Activated CD4-positive, alpha-beta T cell treated with anti-CD3 and anti-CD28 coated beads, Interleukin-2, amount 10 ng/mL, durations not matched to agents 7 days and 5 days (primary cell): ENCODE measurements around the gene HELZ2. TPM values are rescaled to one million over a fixed set of nuclear protein-coding genes. Genes with fewer than 3 reads are reported as not detected.
"Not testable (repeated sequence)": the region's sequence is repeated elsewhere in the genome, so short reads cannot be mapped to it uniquely, and the experiment has no call there.

ENCODE experiments used
- CTCF ChIA-PET: fragments of 350-600 bp; sonication (Branson Sonifier 250); formaldehyde crosslinking; loops from one replicate; lab custom pipeline; 2021; ENCODE audit warnings: antibody characterized with exemption; lab: Charles Lee
- POLR2A ChIA-PET: fragments of 350-600 bp; sonication (Branson Sonifier 250); formaldehyde crosslinking; loops from one replicate; lab custom pipeline; 2021; ENCODE audit warnings: antibody characterized with exemption; lab: Charles Lee
- DNase-seq: peaks from one replicate; pipeline ENCODE4 v3.0.0-alpha.2; 2020
- H3K27ac Mint-ChIP-seq: one replicate; pipeline ENCODE4 v1.8.0; 2021; ENCODE audit warnings: mild to moderate bottlenecking, moderate library complexity, mixed read lengths
- H3K27me3 Mint-ChIP-seq: one replicate; pipeline ENCODE4 v1.8.0; 2021; ENCODE audit warnings: mixed read lengths
- H3K36me3 Mint-ChIP-seq: one replicate; pipeline ENCODE4 v1.8.0; 2021; ENCODE audit warnings: low read depth, mixed read lengths
- H3K4me1 Mint-ChIP-seq: one replicate; pipeline ENCODE4 v1.8.0; 2021; ENCODE audit warnings: mixed read lengths
- H3K4me3 Mint-ChIP-seq: one replicate; pipeline ENCODE4 v1.8.0; 2021; ENCODE audit warnings: mild to moderate bottlenecking, moderate library complexity, mixed read lengths
- H3K9me3 Mint-ChIP-seq: one replicate; pipeline ENCODE4 v1.8.0; 2021; ENCODE audit warnings: mixed read lengths
- total RNA-seq, 2 experiments: library from RNA; stranded (reverse); gene quantifications; one replicate each; pipeline ENCODE4 v1.2.3, GENCODE V29; 2021

The HELZ2 gene
- total RNA-seq, 2 experiments from 2014 or later: 95.5 to 107 TPM

- peaks cover 38% of the 10 kb centered on the region for H3K36me3 Mint-ChIP-seq
- no peak for DNase-seq
- no peak overlapping the region for H3K4me3 Mint-ChIP-seq
- H3K4me1 Mint-ChIP-seq: peaks cover 17% of the 10 kb centered on the region
- POLR2A ChIA-PET: no interaction called here
- peaks cover 2% of the 10 kb centered on the region for H3K9me3 Mint-ChIP-seq
- no peak overlapping the region for H3K27ac Mint-ChIP-seq
- no peaks in the 10 kb centered on the region for H3K27me3 Mint-ChIP-seq
- CTCF ChIA-PET: interaction anchor here (1.1 to 1.6 kb wide), 2 partner anchors 12 to 26 kb away, joined by 4 to 5 read pairs; no protein-coding TSS in a partner anchor
Observed at GRCh38 chr20:63563225-63563935, 10.7 kb downstream of the HELZ2 start.

GRCh38 chr20:63562461-63563224 lies 11.4 kb downstream of the HELZ2 start:
- Mint-ChIP-seq H3K36me3 (peaks cover 34% of the 10 kb centered on the region), H3K4me1 (peaks cover 10% of the 10 kb centered on the region), H3K9me3 (peaks cover 2% of the 10 kb centered on the region), H3K27ac (no peak overlapping the region), H3K27me3 (no peaks in the 10 kb centered on the region), H3K4me3 (no peak overlapping the region)
- POLR2A ChIA-PET: no interaction called here
- CTCF ChIA-PET: interaction anchor here (0.6 to 1.6 kb wide), 4 partner anchors 11 to 126 kb away, joined by 4 to 5 read pairs (median 4); partner anchors contain the start of gene PTK6
- DNase-seq: no peak

GRCh38 chr20:63561624-63562396 lies 12.2 kb downstream of the HELZ2 start:
- Mint-ChIP-seq H3K27ac (no peak overlapping the region), H3K36me3 (peaks cover 25% of the 10 kb centered on the region), H3K9me3 (peaks cover 2% of the 10 kb centered on the region), H3K4me3 (no peak overlapping the region), H3K4me1 (peaks cover 2% of the 10 kb centered on the region), H3K27me3 (no peaks in the 10 kb centered on the region)
- POLR2A ChIA-PET: no interaction called here
- DNase-seq: no peak
- CTCF ChIA-PET: interaction anchor here (0.6 to 1.6 kb wide), 4 partner anchors 10 to 125 kb away, joined by 3 to 5 read pairs (median 4); partner anchors contain the start of gene PTK6

GRCh38 chr20:63560856-63561609 lies 13.0 kb downstream of the HELZ2 start:
- no peaks in the 10 kb centered on the region for H3K27me3 Mint-ChIP-seq
- ChIA-PET POLR2A (no interaction called here), CTCF (interaction anchor here (0.9 to 1.6 kb wide), 2 partner anchors 23 to 81 kb away, joined by 3 to 5 read pairs; partner anchors contain the start of gene PTK6)
- peaks cover 2% of the 10 kb centered on the region for H3K4me1 Mint-ChIP-seq
- DNase-seq: no peak
- H3K36me3 Mint-ChIP-seq: peaks cover 25% of the 10 kb centered on the region
- H3K4me3 Mint-ChIP-seq: no peak overlapping the region
- H3K9me3 Mint-ChIP-seq: peaks cover 2% of the 10 kb centered on the region
- no peak overlapping the region for H3K27ac Mint-ChIP-seq

- no peak for DNase-seq
- peaks cover 2% of the 10 kb centered on the region for H3K9me3 Mint-ChIP-seq
- H3K27me3 Mint-ChIP-seq: no peaks in the 10 kb centered on the region
- peaks cover 20% of the 10 kb centered on the region for H3K36me3 Mint-ChIP-seq
- CTCF ChIA-PET: no interaction called here
- H3K4me3 Mint-ChIP-seq: no peak overlapping the region
- POLR2A ChIA-PET: no interaction called here
- H3K27ac Mint-ChIP-seq: no peak overlapping the region
- H3K4me1 Mint-ChIP-seq: peaks cover 2% of the 10 kb centered on the region
Observed at GRCh38 chr20:63560333-63560805, 13.7 kb downstream of the HELZ2 start.

- H3K9me3 Mint-ChIP-seq, CTCF ChIA-PET, H3K4me3 Mint-ChIP-seq, H3K27me3 Mint-ChIP-seq, POLR2A ChIA-PET, H3K4me1 Mint-ChIP-seq, H3K27ac Mint-ChIP-seq: not testable (repeated sequence)
- peak; percentile 48 for DNase-seq
- H3K36me3 Mint-ChIP-seq: peaks cover 20% of the 10 kb centered on the region
Observed at GRCh38 chr20:63559485-63560332, 14.3 kb downstream of the HELZ2 start.

GRCh38 chr20:63558804-63559484 lies 15.1 kb downstream of the HELZ2 start:
- ChIA-PET CTCF (no interaction called here), POLR2A (no interaction called here)
- H3K4me3 Mint-ChIP-seq: no peak overlapping the region
- no peak for DNase-seq
- H3K36me3 Mint-ChIP-seq: peaks cover 20% of the 10 kb centered on the region
- peaks cover 2% of the 10 kb centered on the region for H3K9me3 Mint-ChIP-seq
- H3K4me1 Mint-ChIP-seq: peaks cover 4% of the 10 kb centered on the region
- H3K27ac Mint-ChIP-seq: no peak overlapping the region
- H3K27me3 Mint-ChIP-seq: no peaks in the 10 kb centered on the region

- Mint-ChIP-seq H3K27ac (no peak overlapping the region), H3K36me3 (peaks cover 20% of the 10 kb centered on the region), H3K27me3 (no peaks in the 10 kb centered on the region), H3K4me3 (no peak overlapping the region), H3K4me1 (peaks cover 14% of the 10 kb centered on the region), H3K9me3 (peaks cover 2% of the 10 kb centered on the region)
- POLR2A ChIA-PET: no interaction called here
- no peak for DNase-seq
- CTCF ChIA-PET: interaction anchor here (0.8 to 2.3 kb wide), 3 partner anchors 13 to 101 kb away, joined by 3 to 12 read pairs (median 3); partner anchors contain the start of genes PTK6 and RTEL1
Observed at GRCh38 chr20:63557481-63557891, 16.6 kb downstream of the HELZ2 start.

- Mint-ChIP-seq H3K36me3 (peaks cover 20% of the 10 kb centered on the region), H3K4me3 (no peak overlapping the region), H3K27ac (no peak overlapping the region), H3K4me1 (peaks cover 18% of the 10 kb centered on the region), H3K27me3 (no peaks in the 10 kb centered on the region), H3K9me3 (peaks cover 2% of the 10 kb centered on the region)
- no peak for DNase-seq
- ChIA-PET POLR2A (no interaction called here), CTCF (interaction anchor here (0.8 to 2.3 kb wide), 3 partner anchors 13 to 101 kb away, joined by 3 to 12 read pairs (median 3); partner anchors contain the start of genes PTK6 and RTEL1)
Observed at GRCh38 chr20:63556873-63557478, 17.1 kb downstream of the HELZ2 start.

GRCh38 chr20:63555661-63556381 lies 18.2 kb downstream of the HELZ2 start:
- Mint-ChIP-seq H3K27ac (no peak overlapping the region), H3K36me3 (peaks cover 15% of the 10 kb centered on the region), H3K9me3 (peaks cover 2% of the 10 kb centered on the region), H3K27me3 (peaks cover 4% of the 10 kb centered on the region), H3K4me1 (peaks cover 19% of the 10 kb centered on the region), H3K4me3 (no peak overlapping the region)
- ChIA-PET POLR2A (no interaction called here), CTCF (interaction anchor here (1.1 to 2.3 kb wide), 4 partner anchors 10 to 18 kb away, joined by 3 to 12 read pairs (median 4); partner anchors contain the start of gene PTK6)
- DNase-seq: no peak
